ENCODE results near the gene COL4A5. TPM values are rescaled to one million over a fixed set of nuclear protein-coding genes. Genes with fewer than 3 reads are reported as not detected.

Gene COL4A5
- total RNA-seq, 1 experiment from 2014 or later, result 51.3 TPM

- no peaks in the 10 kb centered on the region for H3K9me3 ChIP-seq (ENCODE audit: control insufficient read depth, low read depth, low read length)
- WGBS (ENCODE audit: extremely low coverage, insufficient read length, low lambda C conversion rate), result no CpG with 5 or more reads among the region's 2 CpGs
- no peak overlapping the region for H2BK15ac ChIP-seq (ENCODE audit: low read depth, low read length)
- Mint-ChIP-seq H3K9me3 (peaks cover 19 to 22% of the 10 kb centered on the region in 2 experiments), H3K4me1 (peaks cover 64 to 71% of the 10 kb centered on the region in 2 experiments), H3K27ac (peak overlapping the region in 2 of 3 experiments; percentile 11 to 85; a peak in 4 of 7 replicates), H3K4me3 (peak overlapping the region; percentile 74 to 86), H3K27me3 (ENCODE audit: low read depth) (peaks cover 45% of the 10 kb centered on the region), H3K36me3 (ENCODE audit: insufficient read depth in 1 of 3, low read depth in 3 of 3) (peaks cover 11 to 22% (median 16%) of the 10 kb centered on the region in 3 experiments)
- peaks cover 2% of the 10 kb centered on the region; the same call in 1 of the 2 replicates for H3K79me2 ChIP-seq (ENCODE audit: insufficient read depth, low read length)
- no peak overlapping the region for H4K5ac ChIP-seq (ENCODE audit: insufficient read length, low read depth, low read length)
- H2AFZ ChIP-seq (ENCODE audit: low read length), result no peak overlapping the region
- H3K18ac ChIP-seq (ENCODE audit: insufficient read length, low read depth, low read length), result no peak overlapping the region
- H4K20me1 ChIP-seq (ENCODE audit: control insufficient read depth, insufficient read depth, insufficient read length), result no peaks in the 10 kb centered on the region
- peaks cover 11% of the 10 kb centered on the region for H3K4me1 ChIP-seq (ENCODE audit: insufficient read depth, low read length)
- no peak overlapping the region for H2AK5ac ChIP-seq (ENCODE audit: insufficient read length, low read length)
- no peak overlapping the region for H4K91ac ChIP-seq (ENCODE audit: insufficient read length, low read depth, low read length)
- peak overlapping the region; percentile 62 for H3K4me2 ChIP-seq (ENCODE audit: insufficient read depth, insufficient read length, low read length)
- no peak overlapping the region for H3K4ac ChIP-seq (ENCODE audit: low read depth, low read length)
- H3K56ac ChIP-seq (ENCODE audit: insufficient read length, low read depth, low read length), result no peak overlapping the region
- no peak for DNase-seq
- TF ChIP-seq CTCF (conservative IDR thresholded peaks at IDR 0.05), result no peak
- peaks cover 16% of the 10 kb centered on the region for H3K27me3 ChIP-seq (ENCODE audit: insufficient read depth, low read length)
- H3K27ac ChIP-seq (ENCODE audit: insufficient read length, low read depth, low read length), result peak overlapping the region; percentile 50
- H2BK120ac ChIP-seq (ENCODE audit: low read depth, low read length, poor library complexity, severe bottlenecking), result no peak overlapping the region
- H2BK12ac ChIP-seq (ENCODE audit: insufficient read length, low read depth, low read length), result no peak overlapping the region
- no peak overlapping the region for H2BK5ac ChIP-seq (ENCODE audit: insufficient read length, low read length)
- H3K9ac ChIP-seq (ENCODE audit: extremely low read depth, insufficient read length, low read length), result no peak overlapping the region
- H3K79me1 ChIP-seq (ENCODE audit: insufficient read depth, low read depth, low read length, poor library complexity, severe bottlenecking), result no peaks in the 10 kb centered on the region
- H4K8ac ChIP-seq (replicated peaks; ENCODE audit: insufficient read length, low read depth, low read length), result no peak overlapping the region
- H3K23me2 ChIP-seq (ENCODE audit: insufficient read length, low read depth, low read length, poor library complexity, severe bottlenecking), result peaks cover 24% of the 10 kb centered on the region
- no peak overlapping the region for H3T11ph ChIP-seq (ENCODE audit: low read length)
- H3K23ac ChIP-seq (ENCODE audit: insufficient read length, low read depth, low read length), result no peak overlapping the region
- H3K14ac ChIP-seq (ENCODE audit: insufficient read depth, low read length), result no peak overlapping the region
- H2BK20ac ChIP-seq (ENCODE audit: low read depth, low read length, poor library complexity, severe bottlenecking), result no peak overlapping the region
These were observed 291.5 kb downstream of the COL4A5 start for GRCh38 chrX:108731153-108731552.

Data from H9 (cell line).